ENCODE results near the gene FLCN. TPM values are rescaled to one million over a fixed set of nuclear protein-coding genes. Genes with fewer than 3 reads are reported as not detected.

The FLCN gene
- total and polyA plus RNA-seq, 2 of the 13 experiments (the other 11 are each of a cell fraction or from before 2014, with no cell fraction given) = 16.6 to 24.9 TPM

- Histone ChIP-seq H3K9ac (ENCODE audit: insufficient read depth, low read depth, low read length) (no peak overlapping the region), H3K36me3 (replicated peaks in 1 of 2; ENCODE audit: control insufficient read depth in 1 of 2, insufficient read depth in 2 of 2, low read length in 2 of 2) (peaks cover 17 to 51% of the 10 kb centered on the region in 2 experiments), H3K4me3 (replicated peaks in 1 of 3; ENCODE audit: insufficient read depth in 1 of 3, low read depth in 2 of 3, low read length in 3 of 3) (no peak overlapping the region), H3K4me1 (ENCODE audit: insufficient read depth, low read length) (no peaks in the 10 kb centered on the region), H2AFZ (ENCODE audit: low read length) (no peak overlapping the region), H3K9me3 (ENCODE audit: low read length) (no peaks in the 10 kb centered on the region), H3K79me2 (ENCODE audit: insufficient read depth, low read length) (no peaks in the 10 kb centered on the region), H4K20me1 (ENCODE audit: insufficient read depth, low read length) (no peaks in the 10 kb centered on the region), H3K4me2 (ENCODE audit: low read depth, low read length) (no peak overlapping the region), H3K27ac (ENCODE audit: extremely low read length, insufficient read depth, low read length) (no peak overlapping the region), H3K27me3 (ENCODE audit: control insufficient read depth in 1 of 2, insufficient read depth in 2 of 2, low read length in 2 of 2) (no peaks in the 10 kb centered on the region)
- no TSS peak for BruUV-seq (replicated peaks)
- FAIRE-seq (no peak), DNase-seq (ENCODE audit: low spot score) (no peak), ATAC-seq (no peak)
- WGBS (ENCODE audit: low lambda C conversion rate) = 92% methylated on average over 7 of the region's 7 CpGs
- CTCF ChIA-PET (ENCODE audit: low intra/inter-chr PET ratio, low total read pairs) = no interaction called here
- in situ Hi-C loops (cut with HindIII; ENCODE audit: extremely low pct_ligation_motif_present, low pct_unique_long_range_greater_than_20kb) (no loop called here), intact Hi-C loops (cut with micrococcal nuclease; ENCODE audit: unreplicated experiment) (no loop called here)
- POLR2A ChIA-PET = no interaction called here
- TF ChIP-seq NPAS2 (CRISPR knock-in tag; IDR thresholded peaks at IDR 0.05; ENCODE audit: borderline replicate concordance) = no peak
- no peak for TF ChIP-seq PRDM4 (CRISPR knock-in tag; IDR thresholded peaks at IDR 0.05; ENCODE audit: borderline replicate concordance)
- TF ChIP-seq ZNF234 (CRISPR knock-in tag; conservative IDR thresholded peaks at IDR 0.05) = no peak
- no peak for TF ChIP-seq NR1H2 (CRISPR knock-in tag; IDR thresholded peaks at IDR 0.05; ENCODE audit: borderline replicate concordance, low read depth)
- TF ChIP-seq ZBTB46 (CRISPR knock-in tag; IDR thresholded peaks at IDR 0.05; ENCODE audit: borderline replicate concordance) = no peak
- no peak for TF ChIP-seq ZSCAN25 (CRISPR knock-in tag; IDR thresholded peaks at IDR 0.05)
- TF ChIP-seq THAP7 (CRISPR knock-in tag; IDR thresholded peaks at IDR 0.05) = no peak
- TF ChIP-seq SRY (CRISPR knock-in tag; IDR thresholded peaks at IDR 0.05) = no peak
- TF ChIP-seq EEA1 (CRISPR knock-in tag; IDR thresholded peaks at IDR 0.05; ENCODE audit: borderline replicate concordance) = no peak
- TF ChIP-seq ZNF3 (CRISPR knock-in tag; IDR thresholded peaks at IDR 0.05) = no peak
- TF ChIP-seq SNAPC5 (CRISPR knock-in tag; IDR thresholded peaks at IDR 0.05; ENCODE audit: borderline replicate concordance) = no peak
- TF ChIP-seq AFF4 (CRISPR knock-in tag; IDR thresholded peaks at IDR 0.05) = no peak
- no peak for TF ChIP-seq IKZF4 (CRISPR knock-in tag; IDR thresholded peaks at IDR 0.05; ENCODE audit: borderline replicate concordance, low read depth, not compliant biosample characterization)
- no peak for TF ChIP-seq ZNF326 (CRISPR knock-in tag; IDR thresholded peaks at IDR 0.05; ENCODE audit: borderline replicate concordance)
- TF ChIP-seq THYN1 (CRISPR knock-in tag; IDR thresholded peaks at IDR 0.05; ENCODE audit: borderline replicate concordance, low read depth) = no peak
Observed at GRCh38 chr17:17258011-17258410, 21.0 kb upstream of the FLCN start.
